Body of pancreas (tissue), 4 donors: ENCODE data around the gene PAPOLB. TPM values are rescaled to one million over a fixed set of nuclear protein-coding genes. Genes with fewer than 3 reads are reported as not detected.
A peak's percentile ranks its signal among the peaks of the same experiment; 100 is the strongest.

Source experiments
- ATAC-seq: fragments of 150-250 bp; one replicate; pipeline ENCODE4 v1.9.1; 2016
- DNase-seq, 4 donors: peaks; one replicate each; pipeline ENCODE4 v3.0.0-alpha.2; 2019
- H3K27ac ChIP-seq, 4 donors: fragments of 200-600 bp; sonication (generic); 1 replicate in 3 of 4; 2 replicates in 1 of 4; pipeline versions ENCODE4 v1.5.1 to v1.6.1; 2016 to 2019; ENCODE audit warnings: mild to moderate bottlenecking in 1 of 4, mixed read lengths in 1 of 4, moderate library complexity in 1 of 4
- H3K27me3 ChIP-seq, 2 donors: fragments of 200-600 bp; sonication (generic); one replicate each; pipeline ENCODE4 v1.6.0; 2016; ENCODE audit warnings: mild to moderate bottlenecking in 1 of 2
- H3K36me3 ChIP-seq, 2 donors: fragments of 200-600 bp; sonication (generic); replicated peaks in 1 of 2; 2 replicates each; pipeline ENCODE4 v1.5.1; 2016; ENCODE audit warnings: low read depth in 2 of 2; ENCODE audit not compliant: insufficient read depth in 1 of 2
- H3K4me1 ChIP-seq: fragments of 200-600 bp; sonication (generic); one replicate; pipeline ENCODE4 v1.6.0; 2016
- H3K4me3 ChIP-seq, 2 donors: fragments of 200-600 bp; sonication (generic); 1 replicate in 1 of 2; 2 replicates in 1 of 2; pipeline ENCODE4 v1.5.1; 2016 to 2019
- H3K9me3 ChIP-seq, 3 donors: fragments of 200-600 bp; sonication (generic); 1 replicate in 2 of 3; 2 replicates in 1 of 3; pipeline ENCODE4 v1.5.1; 2016
- POLR2A ChIP-seq, 3 donors: fragments of 450-650 bp; IDR thresholded peaks; one replicate each; pipeline ENCODE4 v1.6.1; 2016; ENCODE audit warnings: antibody characterized with exemption in 3 of 3, mild to moderate bottlenecking in 2 of 3
- WGBS, 2 donors: methylation state at CpG; one replicate each; pipeline ENCODE4 v1.1.5; 2017; 5-methylcytosine and 5-hydroxymethylcytosine counted together
- intact Hi-C: fragments of 100-400 bp; cut with DNase I; formaldehyde crosslinking; loops from one replicate; pipeline ENCODE4 v1.15.1; 2023
- total RNA-seq, 2 donors: library from RNA; depleted of rRNA; stranded (reverse); fragments of >200 nt; gene quantifications; one replicate each; pipeline ENCODE4 v1.1.0, GENCODE V29; 2016
- TF ChIP-seq, protein P1 (sequence below), 7 experiments: fragments of 450-650 bp in 4 of 7; fragments of 200-600 bp in 3 of 7; sonication (generic) in 3 of 7; IDR thresholded peaks; one replicate each; pipeline ENCODE4 v1.5.1; 2016 to 2019; ENCODE audit warnings: antibody characterized with exemption in 7 of 7

PAPOLB gene
- total RNA-seq, 2 donors from 2014 or later = under 0.01 TPM; not detected in 1

DNA sequence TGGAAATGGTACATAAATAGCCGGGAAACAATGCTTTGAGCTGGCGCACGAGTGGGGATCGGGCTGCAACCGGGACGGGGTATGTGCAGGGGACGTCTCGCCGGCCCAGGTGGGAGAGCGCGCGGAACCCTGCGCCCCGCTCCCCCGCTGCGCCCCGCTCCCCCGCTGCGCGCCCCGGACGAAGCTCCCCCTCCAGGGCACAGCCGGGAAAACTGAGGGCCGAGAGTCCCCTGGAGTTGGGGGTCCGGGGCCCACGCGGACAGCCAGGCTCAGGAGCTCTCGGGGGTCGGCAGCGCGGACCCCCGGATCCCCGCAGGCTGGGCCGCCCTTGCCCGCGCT lies 21.2 kb upstream of the PAPOLB start:
- H3K9me3 ChIP-seq = no peaks in the 10 kb centered on the region
- peaks cover 17% of the 10 kb centered on the region for H3K4me1 ChIP-seq
- intact Hi-C loops = no loop called here
- WGBS, 2 donors = 1% methylated on average over 29 of the region's 36 CpGs; no CpG with 5 or more reads in 1 of the 2 donors
- H3K36me3 ChIP-seq = no peaks in the 10 kb centered on the region
- no peak for DNase-seq
- peak overlapping the region in 1 of 2 donors; percentile 14 for H3K4me3 ChIP-seq
- no peak overlapping the region for H3K27ac ChIP-seq
- H3K27me3 ChIP-seq = no peaks in the 10 kb centered on the region
- TF ChIP-seq POLR2A (IDR thresholded peaks at IDR 0.05) = no peak
- TF ChIP-seq, protein P1, sequence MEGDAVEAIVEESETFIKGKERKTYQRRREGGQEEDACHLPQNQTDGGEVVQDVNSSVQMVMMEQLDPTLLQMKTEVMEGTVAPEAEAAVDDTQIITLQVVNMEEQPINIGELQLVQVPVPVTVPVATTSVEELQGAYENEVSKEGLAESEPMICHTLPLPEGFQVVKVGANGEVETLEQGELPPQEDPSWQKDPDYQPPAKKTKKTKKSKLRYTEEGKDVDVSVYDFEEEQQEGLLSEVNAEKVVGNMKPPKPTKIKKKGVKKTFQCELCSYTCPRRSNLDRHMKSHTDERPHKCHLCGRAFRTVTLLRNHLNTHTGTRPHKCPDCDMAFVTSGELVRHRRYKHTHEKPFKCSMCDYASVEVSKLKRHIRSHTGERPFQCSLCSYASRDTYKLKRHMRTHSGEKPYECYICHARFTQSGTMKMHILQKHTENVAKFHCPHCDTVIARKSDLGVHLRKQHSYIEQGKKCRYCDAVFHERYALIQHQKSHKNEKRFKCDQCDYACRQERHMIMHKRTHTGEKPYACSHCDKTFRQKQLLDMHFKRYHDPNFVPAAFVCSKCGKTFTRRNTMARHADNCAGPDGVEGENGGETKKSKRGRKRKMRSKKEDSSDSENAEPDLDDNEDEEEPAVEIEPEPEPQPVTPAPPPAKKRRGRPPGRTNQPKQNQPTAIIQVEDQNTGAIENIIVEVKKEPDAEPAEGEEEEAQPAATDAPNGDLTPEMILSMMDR (IDR thresholded peaks at IDR 0.05) = no peak
- no peak for ATAC-seq

DNA sequence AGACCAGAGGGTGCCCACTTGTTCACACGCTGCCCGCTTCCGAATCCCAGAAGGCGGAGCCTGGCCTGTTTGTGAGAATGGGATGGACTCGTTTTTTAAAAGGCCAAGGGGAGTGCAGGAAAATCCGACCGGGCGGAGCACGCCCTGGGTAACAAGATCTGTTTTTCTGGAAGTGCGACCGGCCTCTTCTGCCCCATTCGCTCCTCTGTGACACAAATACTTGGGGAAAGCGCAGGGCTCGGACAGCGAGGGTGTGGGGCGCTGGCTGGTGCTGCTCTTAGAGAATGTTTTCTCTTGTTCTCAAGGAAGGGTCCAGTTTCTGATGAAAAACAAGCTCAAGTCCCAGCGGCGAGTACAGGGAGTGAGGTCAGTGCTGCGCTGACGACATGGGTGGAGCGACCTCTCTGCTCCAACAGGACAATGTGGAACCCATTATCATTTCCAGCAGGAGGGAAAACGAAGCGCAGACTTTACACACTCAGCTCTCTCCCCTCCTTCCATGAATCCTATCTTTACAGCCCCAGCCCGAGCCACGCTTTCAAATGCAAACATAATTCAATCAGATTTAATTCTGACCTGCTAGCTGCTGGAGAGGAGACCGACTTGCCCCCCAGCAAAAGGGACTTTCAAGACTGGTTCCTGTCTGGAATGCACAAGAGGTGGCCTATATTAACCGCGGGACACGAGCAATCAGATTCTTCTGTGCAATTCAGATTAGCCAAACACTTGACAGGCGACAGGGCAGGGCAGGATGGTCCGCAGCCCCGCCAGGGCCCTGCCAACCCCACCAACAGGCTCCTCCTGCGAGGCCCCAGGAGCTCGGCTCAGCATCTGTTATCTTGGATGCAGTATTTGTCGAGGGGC lies 20.6 kb upstream of the PAPOLB start:
- Histone ChIP-seq H3K36me3 (no peaks in the 10 kb centered on the region), H3K27me3 (no peaks in the 10 kb centered on the region), H3K4me1 (peaks cover 17% of the 10 kb centered on the region), H3K27ac (peak overlapping the region in 1 of 4 donors; percentile 21), H3K9me3 (no peaks in the 10 kb centered on the region), H3K4me3 (no peak overlapping the region)
- TF ChIP-seq, protein P1 (IDR thresholded peaks at IDR 0.05) = no peak
- TF ChIP-seq POLR2A (IDR thresholded peaks at IDR 0.05) = peak in 1 of 3 donors; percentile 17
- WGBS, 2 donors = 21 to 46% methylated on average over 29 to 35 of the region's 35 CpGs
- intact Hi-C loops = no loop called here
- no peak for ATAC-seq
- DNase-seq = peak; percentile 18 to 61 (median 40)

DNA sequence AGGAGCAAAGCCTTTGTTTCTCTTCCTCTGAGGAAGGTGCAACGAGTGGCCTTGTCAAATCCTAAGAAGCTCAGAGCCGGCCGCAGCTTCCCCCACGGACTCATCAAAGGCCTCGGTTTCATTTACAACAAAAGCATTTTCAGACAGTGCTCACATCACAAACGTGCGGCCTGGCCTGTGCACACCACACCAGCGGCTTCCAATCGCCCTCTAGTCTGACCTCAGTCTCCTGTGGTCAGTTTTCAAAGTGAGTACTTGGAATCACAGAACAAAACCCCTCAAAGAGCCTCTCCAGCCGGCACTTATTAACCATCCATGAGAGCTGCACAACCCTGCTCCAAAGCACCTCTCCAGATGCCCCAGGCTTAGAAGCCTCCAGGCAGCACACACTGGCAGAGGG lies 18.4 kb upstream of the PAPOLB start:
- H3K27ac ChIP-seq = no peak overlapping the region
- intact Hi-C loops = no loop called here
- ATAC-seq = no peak
- H3K4me3 ChIP-seq = no peak overlapping the region
- DNase-seq = no peak
- no peaks in the 10 kb centered on the region for H3K9me3 ChIP-seq
- WGBS, 2 donors = 52 to 70% methylated on average over 6 to 10 of the region's 10 CpGs
- peaks cover 17% of the 10 kb centered on the region for H3K4me1 ChIP-seq
- H3K36me3 ChIP-seq = no peaks in the 10 kb centered on the region
- TF ChIP-seq POLR2A (IDR thresholded peaks at IDR 0.05) = no peak
- TF ChIP-seq, protein P1 (IDR thresholded peaks at IDR 0.05) = no peak
- no peaks in the 10 kb centered on the region for H3K27me3 ChIP-seq

DNA sequence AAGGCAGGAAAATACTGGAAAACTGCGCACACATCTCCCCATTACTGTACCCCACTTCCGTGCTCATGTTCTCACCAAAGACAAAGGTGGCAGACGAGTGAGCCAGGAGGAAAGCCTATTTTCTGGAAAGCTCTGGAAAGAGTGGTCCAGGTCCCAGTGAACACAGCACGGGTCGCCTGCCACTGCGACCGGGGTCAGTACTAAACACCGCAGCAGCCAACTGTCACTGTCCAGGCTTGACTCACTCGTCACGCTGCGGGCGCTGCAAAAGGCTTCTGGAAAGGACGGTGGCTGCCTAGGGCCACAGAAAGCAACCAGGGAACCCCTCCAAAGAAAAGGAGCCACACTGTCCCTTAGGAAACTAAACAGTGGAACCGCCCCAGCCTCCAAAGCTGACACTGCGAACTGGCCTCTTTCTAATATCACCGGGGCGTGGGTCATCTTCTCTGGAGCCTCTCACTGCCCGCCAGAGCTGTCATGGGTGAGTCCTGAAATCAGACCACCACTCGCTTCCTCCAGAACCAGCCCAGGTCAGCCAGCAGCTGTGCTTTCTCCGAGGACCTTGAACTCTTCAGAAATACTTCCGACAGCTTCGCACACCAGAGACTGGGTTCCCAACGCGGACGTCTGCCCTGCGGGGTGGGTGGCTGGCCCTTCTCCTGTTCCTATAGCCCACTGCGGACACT lies 17.7 kb upstream of the PAPOLB start:
- DNase-seq (no peak), ATAC-seq (no peak)
- Histone ChIP-seq H3K27ac (no peak overlapping the region), H3K36me3 (no peaks in the 10 kb centered on the region), H3K4me3 (no peak overlapping the region), H3K27me3 (no peaks in the 10 kb centered on the region), H3K4me1 (peaks cover 17% of the 10 kb centered on the region), H3K9me3 (no peaks in the 10 kb centered on the region)
- TF ChIP-seq POLR2A (IDR thresholded peaks at IDR 0.05) = no peak
- TF ChIP-seq, protein P1 (IDR thresholded peaks at IDR 0.05) = no peak
- intact Hi-C loops = no loop called here
- WGBS, 2 donors = 77 to 78% methylated on average over 12 to 26 of the region's 27 CpGs
